ENCODE results near the gene PRELP.

PRELP gene

GRCh38 chr1:203480084-203480483, 4.5 kb downstream of the PRELP start:
- Histone ChIP-seq H3K4me1 (ENCODE audit: low read depth, poor library complexity, severe bottlenecking) (peaks cover 11% of the 10 kb centered on the region), H3K4me2 (no peak overlapping the region), H3K9ac (no peak overlapping the region), H3K4me3 (IDR thresholded peaks at IDR 0.05; ENCODE audit: insufficient read depth, low read depth, low read length) (no peak overlapping the region), H4K20me1 (ENCODE audit: insufficient read depth) (no peaks in the 10 kb centered on the region), H3K27ac (no peak overlapping the region), H2AFZ (ENCODE audit: low read depth) (no peak overlapping the region), H3K27me3 (ENCODE audit: insufficient read depth, low read depth) (no peaks in the 10 kb centered on the region), H3K79me2 (ENCODE audit: insufficient read depth, low read depth) (no peaks in the 10 kb centered on the region), H3K36me3 (ENCODE audit: insufficient read depth) (no peaks in the 10 kb centered on the region)
- TF ChIP-seq CTCF (conservative IDR thresholded peaks at IDR 0.05; ENCODE audit: low read depth, low read length) = no peak

- H3K4me3 ChIP-seq (IDR thresholded peaks at IDR 0.05; ENCODE audit: insufficient read depth, low read depth, low read length) = no peak overlapping the region
- no peaks in the 10 kb centered on the region for H3K79me2 ChIP-seq (ENCODE audit: insufficient read depth, low read depth)
- H3K4me1 ChIP-seq (ENCODE audit: low read depth, poor library complexity, severe bottlenecking) = peaks cover 11% of the 10 kb centered on the region
- TF ChIP-seq CTCF (conservative IDR thresholded peaks at IDR 0.05; ENCODE audit: low read depth, low read length) = no peak
- no peaks in the 10 kb centered on the region for H3K27me3 ChIP-seq (ENCODE audit: insufficient read depth, low read depth)
- no peak overlapping the region for H3K27ac ChIP-seq
- no peak overlapping the region for H3K9ac ChIP-seq
- H3K4me2 ChIP-seq = no peak overlapping the region
- H4K20me1 ChIP-seq (ENCODE audit: insufficient read depth) = no peaks in the 10 kb centered on the region
- no peaks in the 10 kb centered on the region for H3K36me3 ChIP-seq (ENCODE audit: insufficient read depth)
- H2AFZ ChIP-seq (ENCODE audit: low read depth) = no peak overlapping the region; the same call in 1 of the 2 replicates
Measured at GRCh38 chr1:203480525-203481084, 5.0 kb downstream of the PRELP start.

GRCh38 chr1:203481196-203481595, 5.6 kb downstream of the PRELP start:
- Histone ChIP-seq H4K20me1 (ENCODE audit: insufficient read depth) (no peaks in the 10 kb centered on the region), H3K4me2 (no peak overlapping the region), H3K27me3 (ENCODE audit: insufficient read depth, low read depth) (no peaks in the 10 kb centered on the region), H3K9ac (no peak overlapping the region), H3K79me2 (ENCODE audit: insufficient read depth, low read depth) (no peaks in the 10 kb centered on the region), H3K4me3 (IDR thresholded peaks at IDR 0.05; ENCODE audit: insufficient read depth, low read depth, low read length) (no peak overlapping the region), H3K36me3 (ENCODE audit: insufficient read depth) (no peaks in the 10 kb centered on the region), H2AFZ (ENCODE audit: low read depth) (no peak overlapping the region), H3K27ac (no peak overlapping the region), H3K4me1 (ENCODE audit: low read depth, poor library complexity, severe bottlenecking) (peaks cover 11% of the 10 kb centered on the region)
- no peak for TF ChIP-seq CTCF (conservative IDR thresholded peaks at IDR 0.05; ENCODE audit: low read depth, low read length)

- Histone ChIP-seq H3K36me3 (ENCODE audit: insufficient read depth) (no peaks in the 10 kb centered on the region), H3K9ac (peak overlapping the region; percentile 36; the same call in 1 of the 2 replicates), H3K79me2 (ENCODE audit: insufficient read depth, low read depth) (no peaks in the 10 kb centered on the region), H3K4me3 (IDR thresholded peaks at IDR 0.05; ENCODE audit: insufficient read depth, low read depth, low read length) (no peak overlapping the region), H3K4me2 (peak overlapping the region; percentile 34), H3K27me3 (ENCODE audit: insufficient read depth, low read depth) (no peaks in the 10 kb centered on the region), H3K27ac (no peak overlapping the region), H2AFZ (ENCODE audit: low read depth) (peak overlapping the region; percentile 75), H3K4me1 (ENCODE audit: low read depth, poor library complexity, severe bottlenecking) (peaks cover 12% of the 10 kb centered on the region), H4K20me1 (ENCODE audit: insufficient read depth) (no peaks in the 10 kb centered on the region)
- TF ChIP-seq CTCF (conservative IDR thresholded peaks at IDR 0.05; ENCODE audit: low read depth, low read length) = no peak
Measured at GRCh38 chr1:203486618-203487370, 11.2 kb downstream of the PRELP start.
